Coronary artery (tissue), 2 donors: Measurements from ENCODE around the gene HTR2C.

ENCODE experiments used
- DNase-seq: peaks from one replicate; pipeline ENCODE4 v3.0.0-alpha.2; 2017; ENCODE audit warnings: low spot score
- H3K27ac ChIP-seq, 2 donors: fragments of 200-600 bp; sonication (generic); one replicate each; pipeline ENCODE4 v1.5.1; 2016 to 2019
- H3K4me3 ChIP-seq: fragments of 200-600 bp; sonication (generic); 2 replicates; pipeline ENCODE4 v1.5.1; 2016; ENCODE audit warnings: mild to moderate bottlenecking, moderate library complexity
- CTCF ChIP-seq: fragments of 200-600 bp; sonication (generic); IDR thresholded peaks from one replicate; pipeline ENCODE4 v1.5.1; 2019; ENCODE audit warnings: antibody characterized with exemption

HTR2C gene

GRCh38 chrX:114797494-114797893 is 213.6 kb downstream of the HTR2C start:
- Histone ChIP-seq H3K4me3 (no peak overlapping the region), H3K27ac (no peak overlapping the region)
- no peak for TF ChIP-seq CTCF
- no peak for DNase-seq

- TF ChIP-seq CTCF = no peak
Measured at GRCh38 chrX:114798907-114799306, 215.0 kb downstream of the HTR2C start.

GRCh38 chrX:114800719-114801118 is 216.8 kb downstream of the HTR2C start:
- Histone ChIP-seq H3K27ac (no peak overlapping the region), H3K4me3 (no peak overlapping the region)
- TF ChIP-seq CTCF = no peak
- DNase-seq = no peak

More at GRCh38 chrX:114798907-114799306, 215.0 kb downstream of the HTR2C start:
- no peak for DNase-seq
- Histone ChIP-seq H3K4me3 (no peak overlapping the region), H3K27ac (no peak overlapping the region)

- DNase-seq = no peak
- Histone ChIP-seq H3K27ac (no peak overlapping the region), H3K4me3 (no peak overlapping the region)
- no peak for TF ChIP-seq CTCF
Measured at GRCh38 chrX:114819509-114819908, 235.6 kb downstream of the HTR2C start.

GRCh38 chrX:114841051-114841450 is 257.2 kb downstream of the HTR2C start:
- no peak overlapping the region for H3K27ac ChIP-seq
- no peak for TF ChIP-seq CTCF
- no peak overlapping the region for H3K4me3 ChIP-seq
- no peak for DNase-seq

- no peak for DNase-seq
- H3K4me3 ChIP-seq = no peak overlapping the region
- no peak overlapping the region for H3K27ac ChIP-seq
- TF ChIP-seq CTCF = no peak
Measured at GRCh38 chrX:114842181-114842580, 258.3 kb downstream of the HTR2C start.

- Histone ChIP-seq H3K4me3 (no peak overlapping the region), H3K27ac (no peak overlapping the region)
- TF ChIP-seq CTCF = no peak
- no peak for DNase-seq
Measured at GRCh38 chrX:114889481-114889880, 305.6 kb downstream of the HTR2C start.
